Measurements from ENCODE around the gene ACTN1.

Gene ACTN1

GRCh38 chr14:68951035-68951797, 27.9 kb downstream of the ACTN1 start:
- peak; percentile 92 for DNase-seq (ENCODE audit: low spot score)

DNA sequence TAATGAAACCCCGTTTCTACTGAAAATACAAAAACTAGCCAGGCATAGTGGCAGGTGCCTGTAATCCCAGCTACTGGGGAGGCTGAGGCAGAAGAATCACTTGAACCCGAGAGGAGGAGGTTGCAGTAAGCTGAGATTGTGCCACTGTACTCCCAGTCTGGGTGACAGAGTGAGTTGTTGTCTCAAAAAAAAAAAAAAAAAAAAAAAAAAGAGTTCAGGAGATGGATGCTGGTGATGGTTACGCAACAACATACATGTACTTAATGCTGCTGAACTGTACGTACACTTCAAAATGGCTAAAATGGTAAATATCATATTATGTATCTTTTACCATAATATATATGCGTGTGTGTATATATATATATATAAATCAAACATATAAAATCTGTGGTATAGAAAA, 29.0 kb downstream of the ACTN1 start:
- no peak for DNase-seq (ENCODE audit: low spot score)

DNA sequence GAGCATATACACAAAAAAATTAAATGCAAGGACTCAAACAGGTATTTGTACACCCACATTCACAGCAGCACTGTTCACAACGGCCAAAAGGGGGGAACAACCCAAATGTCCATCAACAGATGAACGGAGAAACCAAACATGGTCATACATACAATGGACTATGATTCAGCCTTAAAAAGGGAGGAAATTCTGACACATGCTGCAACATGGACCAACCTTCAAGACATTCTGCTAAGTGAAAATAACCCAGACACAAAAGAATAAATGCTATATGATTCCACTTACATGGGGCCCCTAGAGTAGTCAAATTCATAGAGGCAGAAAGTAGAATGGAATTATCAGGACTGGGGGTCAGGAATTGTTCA, 29.5 kb downstream of the ACTN1 start:
- DNase-seq (ENCODE audit: low spot score), result no peak

DNA sequence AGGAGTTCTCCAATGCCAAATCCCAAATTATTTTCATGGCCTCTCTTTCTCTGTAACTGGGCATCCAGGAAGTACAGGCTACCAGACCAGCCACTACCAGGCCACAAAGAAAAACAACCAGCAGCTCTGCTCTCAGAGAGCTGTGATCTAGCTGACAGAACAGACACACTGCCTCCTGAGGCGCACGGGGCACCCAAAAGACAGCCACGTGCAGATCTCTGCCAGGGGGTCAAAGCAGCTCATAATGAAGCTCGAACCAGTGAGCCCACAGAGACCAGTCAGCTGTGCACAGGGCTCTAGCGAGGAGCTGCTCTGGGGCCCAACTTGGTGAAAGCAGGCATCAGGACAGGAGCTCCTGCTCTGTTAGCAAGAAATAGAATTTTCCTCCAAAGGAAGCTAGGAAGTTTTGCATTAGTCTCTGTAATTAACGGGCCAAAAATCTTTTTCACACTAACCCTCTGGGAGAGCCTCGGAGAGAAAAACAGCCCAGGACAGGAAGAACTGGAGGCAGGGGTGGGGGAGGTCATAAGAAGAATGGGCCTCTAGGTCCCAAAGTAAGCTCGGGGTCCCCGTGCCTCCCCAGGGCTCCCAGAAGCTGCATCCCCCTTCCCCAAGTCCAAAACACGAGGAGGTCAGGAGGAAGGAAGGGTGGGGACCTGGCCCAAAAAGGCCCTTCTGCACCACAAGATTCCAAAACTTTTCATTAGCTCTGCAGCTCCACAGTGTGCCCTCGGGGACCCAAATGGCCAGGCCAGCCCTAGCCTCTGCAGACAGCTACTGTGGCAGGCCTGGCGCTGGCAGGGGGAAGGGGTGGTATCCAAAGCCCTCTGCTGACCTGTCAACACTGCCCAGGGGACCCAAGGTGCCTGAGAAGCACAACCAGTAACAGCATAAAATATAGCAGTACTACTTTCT, 30.2 kb downstream of the ACTN1 start:
- no peak for DNase-seq (ENCODE audit: low spot score)

- DNase-seq (ENCODE audit: low spot score), result no peak
Observed at GRCh38 chr14:68947802-68948201, 31.3 kb downstream of the ACTN1 start.

DNA sequence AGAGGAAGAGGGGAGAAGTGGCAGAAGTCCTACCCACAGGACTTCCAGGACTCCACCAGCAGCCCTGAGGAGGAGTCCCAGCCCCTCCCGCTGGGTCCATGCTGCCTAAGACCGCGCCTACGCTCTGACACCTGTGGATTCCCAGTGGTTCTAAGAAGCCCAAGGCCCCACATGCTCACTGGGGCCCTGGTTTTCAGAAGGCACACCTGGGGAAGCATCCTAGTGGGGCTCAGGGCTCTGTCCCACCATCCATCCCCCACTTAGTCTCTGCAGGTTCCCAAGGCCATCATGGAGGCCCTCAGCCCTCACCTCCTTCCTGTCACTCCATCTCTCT, 32.6 kb downstream of the ACTN1 start:
- DNase-seq (ENCODE audit: low spot score), result no peak

GRCh38 chr14:68945585-68946488, 33.3 kb downstream of the ACTN1 start:
- DNase-seq (ENCODE audit: low spot score), result peak; percentile 39

- DNase-seq (ENCODE audit: low spot score), result no peak
Observed at GRCh38 chr14:68945190-68945584, 33.9 kb downstream of the ACTN1 start.

DNA sequence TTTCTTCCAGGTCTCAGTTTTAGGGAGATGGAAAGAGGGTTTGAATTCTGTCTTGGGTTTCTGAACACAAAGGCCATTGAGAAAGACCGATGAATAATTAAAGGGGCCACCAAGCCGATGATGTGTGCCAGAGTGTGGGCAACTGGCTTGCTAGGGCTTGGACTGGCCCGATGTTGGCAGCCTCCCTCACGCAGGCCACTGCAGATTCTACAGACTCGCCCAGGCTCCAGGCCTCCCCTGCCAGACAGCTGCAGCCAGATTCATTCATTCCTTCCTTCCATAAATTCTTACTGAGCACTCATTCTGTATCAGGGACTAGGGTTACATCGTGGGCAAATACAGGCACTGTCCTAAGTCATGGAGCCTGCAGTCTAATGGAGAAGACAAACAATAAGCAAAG, 34.9 kb downstream of the ACTN1 start:
- no peak for DNase-seq (ENCODE audit: low spot score)

DNA sequence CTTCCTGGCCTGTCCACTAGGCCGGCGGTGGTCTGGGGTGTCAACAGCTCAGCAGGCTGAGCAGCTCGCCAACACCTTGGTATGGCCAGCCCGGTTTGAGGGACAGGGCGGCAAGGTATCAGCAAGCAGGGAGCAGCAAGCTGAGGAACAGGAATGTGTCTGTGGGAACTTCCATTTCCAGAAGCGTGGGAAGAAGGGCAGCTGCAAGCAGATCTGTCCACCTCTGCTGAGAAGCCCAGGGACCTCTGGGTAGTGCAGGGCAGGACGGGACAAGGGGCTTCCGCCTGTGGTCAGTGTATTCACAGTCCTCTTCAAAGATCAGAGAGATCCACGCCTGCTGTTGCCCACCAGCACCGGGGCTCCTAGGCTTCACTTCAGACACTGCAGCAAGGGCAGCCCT, 36.0 kb downstream of the ACTN1 start:
- DNase-seq (ENCODE audit: low spot score), result no peak

- DNase-seq (ENCODE audit: low spot score), result no peak
Observed at GRCh38 chr14:68942296-68943035, 36.6 kb downstream of the ACTN1 start.

GRCh38 chr14:68941820-68942219, 37.3 kb downstream of the ACTN1 start:
- no peak for DNase-seq (ENCODE audit: low spot score)

- DNase-seq (ENCODE audit: low spot score), result no peak
Observed at GRCh38 chr14:68940614-68941185, 38.4 kb downstream of the ACTN1 start.

- DNase-seq (ENCODE audit: low spot score), result no peak
Observed at GRCh38 chr14:68939893-68940613, 39.0 kb downstream of the ACTN1 start.

GRCh38 chr14:68939181-68939892, 39.8 kb downstream of the ACTN1 start:
- DNase-seq (ENCODE audit: low spot score), result no peak

DNA sequence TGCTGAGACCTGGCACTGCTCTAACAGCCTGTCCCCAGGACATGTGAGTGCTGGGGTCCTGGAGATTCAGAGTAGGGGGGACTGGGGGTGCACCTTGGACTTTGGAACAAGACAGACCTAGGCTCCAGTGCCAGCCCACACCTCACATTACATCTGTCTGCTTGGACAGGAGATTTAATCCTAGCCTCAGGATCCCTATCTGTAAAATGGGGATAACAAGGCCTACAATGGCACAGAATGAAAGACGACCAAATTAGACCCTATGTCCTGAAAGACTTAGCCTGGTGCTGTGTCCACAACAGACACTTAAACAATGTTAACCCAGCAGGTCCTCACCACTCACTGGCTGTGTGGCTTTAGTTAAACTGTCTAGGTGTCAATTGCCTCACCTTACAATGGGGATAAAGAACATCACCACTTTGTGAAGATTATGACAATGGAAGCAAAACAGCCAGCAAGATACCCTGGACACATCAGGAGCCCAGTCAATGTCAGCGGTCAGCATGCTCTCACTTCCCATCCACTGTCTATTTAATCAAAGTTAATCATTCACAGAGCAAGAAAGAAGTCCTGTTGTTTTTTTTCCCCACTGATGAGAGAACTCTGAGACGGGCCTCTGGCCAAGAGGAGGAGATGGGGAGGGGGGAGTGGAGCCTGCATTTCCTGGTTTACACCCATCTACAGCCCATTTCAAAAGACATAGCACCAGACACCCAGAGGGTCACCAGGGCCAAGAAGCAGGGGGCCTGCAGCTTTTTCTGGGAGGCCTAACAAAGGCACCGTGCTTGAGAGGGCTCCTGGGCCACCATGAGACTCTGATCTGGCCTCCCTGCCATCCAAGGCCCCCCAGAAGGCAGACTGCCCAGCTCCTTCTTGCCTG, 40.6 kb downstream of the ACTN1 start:
- DNase-seq (ENCODE audit: low spot score), result peak; percentile 77

DNA sequence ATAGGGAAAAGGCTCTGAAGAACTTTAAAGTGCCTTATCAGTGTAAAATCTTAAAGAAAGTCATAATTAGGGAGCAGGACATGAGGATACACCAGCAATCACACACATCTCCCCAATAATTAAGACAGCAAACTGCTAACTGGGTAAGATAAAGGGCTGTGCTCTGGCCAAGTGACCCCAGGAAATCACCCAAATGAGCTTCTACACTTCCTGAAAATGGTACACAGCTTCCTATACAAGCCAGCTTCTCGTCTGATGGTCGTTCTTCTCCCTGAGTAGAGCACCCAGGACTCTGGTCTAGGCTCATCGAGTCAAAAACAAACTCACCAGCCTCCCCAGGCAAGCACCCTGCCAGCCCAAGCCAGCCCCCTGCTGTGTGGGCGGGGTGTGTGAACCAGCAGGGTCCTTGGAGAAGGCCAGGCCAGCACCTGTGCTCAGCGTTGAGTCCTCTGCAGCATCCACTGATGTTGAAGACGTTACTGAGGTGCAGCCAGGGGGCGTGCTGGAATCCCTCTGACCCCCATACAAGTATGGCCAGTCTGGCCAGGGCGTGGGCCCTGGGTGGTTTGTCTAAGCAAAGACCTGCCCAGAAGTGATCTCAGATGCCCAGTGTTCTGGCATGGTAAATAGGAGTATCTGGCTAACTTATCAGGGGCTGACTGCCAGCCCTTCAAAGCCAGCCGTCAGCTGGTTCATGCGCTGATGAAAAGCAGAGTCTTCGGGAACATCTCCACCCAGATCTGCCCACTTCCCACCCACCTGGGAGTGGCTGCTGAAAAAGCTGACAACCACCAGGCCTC, 41.4 kb downstream of the ACTN1 start:
- DNase-seq (ENCODE audit: low spot score), result peak; percentile 70

DNA sequence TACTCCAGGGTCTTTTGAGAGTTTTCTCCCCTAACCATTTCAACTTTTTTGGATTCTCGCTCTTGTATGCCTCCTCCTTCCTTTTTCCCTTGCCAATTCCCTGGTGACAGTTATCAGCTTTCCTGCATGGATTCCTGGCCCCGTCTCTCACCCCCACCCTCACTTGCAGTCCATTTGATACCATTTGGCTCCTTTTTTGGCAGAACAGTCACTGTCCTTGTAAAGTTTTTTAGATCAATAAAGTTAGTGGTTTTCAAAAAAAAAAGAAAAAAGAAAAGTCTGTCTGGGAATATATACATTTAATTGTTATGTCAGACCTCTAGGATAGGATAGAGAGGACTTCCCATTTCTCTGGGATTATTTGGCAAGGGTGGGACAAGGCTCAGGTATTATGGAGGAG, 42.1 kb downstream of the ACTN1 start:
- DNase-seq (ENCODE audit: low spot score), result no peak
